22Rv1 (cell line): ENCODE results near the gene NAGS.
"Not testable (repeated sequence)": the region's sequence is repeated elsewhere in the genome, so short reads cannot be mapped to it uniquely, and the experiment has no call there.

Source experiments
- H3K27ac ChIP-seq: fragments of 450-650 bp; 2 replicates; pipeline ENCODE4 v1.5.1; 2017
- CTCF ChIP-seq: fragments of 450-650 bp; IDR thresholded peaks from 2 replicates; pipeline ENCODE4 v1.5.1; 2017; ENCODE audit warnings: mild to moderate bottlenecking
- ZFX ChIP-seq: fragments of 450-650 bp; IDR thresholded peaks from 2 replicates; pipeline ENCODE4 v1.6.1; 2017; ENCODE audit warnings: antibody characterized with exemption, borderline replicate concordance

Gene NAGS

GRCh38 chr17:43967251-43967875, 37.1 kb upstream of the NAGS start:
- H3K27ac ChIP-seq: no peak overlapping the region
- TF ChIP-seq ZFX: no peak
- no peak for TF ChIP-seq CTCF

DNA sequence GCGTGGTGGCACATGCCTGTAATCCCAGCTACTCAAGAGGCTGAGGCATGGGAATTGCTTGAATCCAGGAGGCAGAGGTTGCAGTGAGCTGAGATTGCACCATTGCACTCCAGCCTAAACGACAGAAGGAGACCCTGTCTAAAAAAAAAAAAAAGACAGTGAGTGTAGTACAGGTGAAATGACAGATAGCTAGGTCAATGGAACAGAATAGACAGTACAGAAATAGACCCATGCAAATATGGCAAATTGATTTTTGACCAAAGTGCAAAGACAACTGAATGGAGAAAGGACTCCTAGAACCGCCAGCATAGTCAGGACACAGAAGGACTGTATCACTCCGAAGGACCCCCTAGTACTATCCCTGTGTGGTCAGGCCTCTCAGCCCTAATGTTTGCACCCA, 34.1 kb upstream of the NAGS start:
- TF ChIP-seq ZFX: no peak
- no peak for TF ChIP-seq CTCF
- no peak overlapping the region for H3K27ac ChIP-seq

DNA sequence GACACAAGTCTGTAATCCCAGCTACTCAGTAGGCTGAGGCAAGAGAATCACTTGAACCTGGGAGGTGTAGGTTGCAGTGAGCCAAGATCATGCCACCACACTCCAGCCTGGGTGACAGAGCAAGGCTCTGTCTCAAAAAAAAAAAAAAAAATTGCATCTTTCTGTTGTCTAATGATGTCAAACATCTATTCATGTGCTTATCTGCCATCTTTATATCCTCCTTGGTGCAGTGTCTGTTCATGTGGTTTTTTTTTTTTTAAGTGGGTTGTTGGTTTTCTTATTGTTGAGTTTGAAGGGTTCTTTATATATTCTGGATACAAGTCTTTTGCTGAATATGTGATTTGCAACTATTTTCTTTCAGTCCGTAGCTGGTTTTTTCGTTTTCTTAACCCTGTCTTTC, 33.0 kb upstream of the NAGS start:
- H3K27ac ChIP-seq: not testable (repeated sequence)

- not testable (repeated sequence) for H3K27ac ChIP-seq
Observed at GRCh38 chr17:43972444-43973212, 31.8 kb upstream of the NAGS start.

DNA sequence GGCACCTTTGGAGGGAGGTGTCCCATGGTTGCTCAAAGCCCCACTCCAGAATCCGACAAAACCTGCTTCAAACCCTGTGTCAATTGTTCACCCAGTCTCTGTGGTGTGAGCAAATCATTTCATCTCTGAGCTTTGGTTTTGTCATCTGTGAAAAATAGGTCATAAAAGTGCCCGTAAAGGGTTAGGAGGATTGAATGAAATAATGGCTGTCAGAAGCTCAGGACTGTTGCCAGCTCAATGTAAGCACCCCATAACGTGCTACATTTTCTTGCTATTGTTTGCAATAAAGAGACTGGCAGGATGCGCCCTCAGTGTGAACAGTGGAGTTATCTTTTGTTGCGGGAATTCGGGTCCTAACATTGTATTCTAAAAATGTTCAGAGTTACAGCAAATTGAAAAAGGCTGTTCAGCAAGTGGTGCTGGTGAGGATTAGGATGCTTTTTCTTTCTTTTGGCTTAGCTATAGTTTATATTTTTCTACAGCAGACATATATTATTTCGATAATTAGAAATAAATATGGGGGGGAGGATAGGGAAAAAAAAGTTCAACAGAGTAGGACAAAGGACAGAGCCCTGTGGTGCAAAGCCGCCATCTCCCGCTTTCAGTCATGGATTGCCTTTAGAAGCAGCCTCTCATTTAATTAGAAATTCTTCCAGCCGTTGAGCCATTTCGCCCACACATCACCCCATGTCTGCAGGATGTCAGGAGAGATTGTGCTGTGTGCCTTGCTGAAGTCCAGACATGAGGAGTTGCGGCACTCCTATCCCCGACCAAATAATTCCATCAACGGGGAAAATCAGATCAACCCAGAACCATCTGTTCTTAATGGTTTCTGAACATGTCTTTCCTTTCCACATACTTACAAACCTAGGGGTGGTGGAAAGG, 29.8 kb upstream of the NAGS start:
- TF ChIP-seq CTCF: no peak
- TF ChIP-seq ZFX: no peak

DNA sequence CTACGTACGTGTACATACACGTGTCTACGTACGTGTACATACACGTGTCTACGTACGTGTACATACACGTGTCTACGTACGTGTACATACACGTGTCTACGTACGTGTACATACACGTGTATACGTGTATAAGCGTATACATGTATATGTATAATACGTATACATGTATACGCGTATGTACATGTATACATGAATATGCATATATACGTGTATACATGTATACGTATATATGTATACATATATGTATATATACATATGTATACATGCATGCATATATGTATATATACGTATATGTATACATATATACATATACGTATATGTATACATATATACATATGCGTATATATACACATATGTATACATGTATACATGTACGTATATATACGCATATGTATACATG, 28.5 kb upstream of the NAGS start:
- no peak for TF ChIP-seq ZFX
- no peak for TF ChIP-seq CTCF
- no peak overlapping the region for H3K27ac ChIP-seq

More for the DNA sequence above, 29.8 kb upstream of the NAGS start:
- H3K27ac ChIP-seq: no peak overlapping the region

- no peak overlapping the region for H3K27ac ChIP-seq
- no peak for TF ChIP-seq ZFX
Observed at GRCh38 chr17:43976963-43977837, 27.2 kb upstream of the NAGS start.

DNA sequence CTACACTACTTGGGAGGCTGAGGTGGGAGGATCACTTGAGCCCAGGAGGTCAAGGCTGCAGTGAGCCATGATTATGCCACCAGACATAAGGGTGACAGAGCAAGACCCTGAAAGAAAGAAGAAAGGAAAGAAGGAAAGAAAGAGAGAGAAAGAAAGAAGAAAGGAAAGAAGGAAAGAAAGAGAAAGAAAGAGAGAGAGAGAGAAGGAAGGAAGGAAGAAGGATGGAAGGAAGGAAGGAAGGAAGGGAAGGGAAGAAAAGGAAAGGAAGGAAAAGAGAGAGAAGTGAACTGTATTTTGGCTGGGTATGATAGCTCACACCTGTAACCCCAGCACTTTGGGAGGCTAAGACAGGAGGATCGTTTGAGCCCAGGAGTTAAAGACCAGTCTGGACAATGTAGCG, 26.3 kb upstream of the NAGS start:
- no peak overlapping the region for H3K27ac ChIP-seq
- TF ChIP-seq CTCF (no peak), ZFX (no peak)
